ENCODE measurements around the gene GGT6.

Gene GGT6

DNA sequence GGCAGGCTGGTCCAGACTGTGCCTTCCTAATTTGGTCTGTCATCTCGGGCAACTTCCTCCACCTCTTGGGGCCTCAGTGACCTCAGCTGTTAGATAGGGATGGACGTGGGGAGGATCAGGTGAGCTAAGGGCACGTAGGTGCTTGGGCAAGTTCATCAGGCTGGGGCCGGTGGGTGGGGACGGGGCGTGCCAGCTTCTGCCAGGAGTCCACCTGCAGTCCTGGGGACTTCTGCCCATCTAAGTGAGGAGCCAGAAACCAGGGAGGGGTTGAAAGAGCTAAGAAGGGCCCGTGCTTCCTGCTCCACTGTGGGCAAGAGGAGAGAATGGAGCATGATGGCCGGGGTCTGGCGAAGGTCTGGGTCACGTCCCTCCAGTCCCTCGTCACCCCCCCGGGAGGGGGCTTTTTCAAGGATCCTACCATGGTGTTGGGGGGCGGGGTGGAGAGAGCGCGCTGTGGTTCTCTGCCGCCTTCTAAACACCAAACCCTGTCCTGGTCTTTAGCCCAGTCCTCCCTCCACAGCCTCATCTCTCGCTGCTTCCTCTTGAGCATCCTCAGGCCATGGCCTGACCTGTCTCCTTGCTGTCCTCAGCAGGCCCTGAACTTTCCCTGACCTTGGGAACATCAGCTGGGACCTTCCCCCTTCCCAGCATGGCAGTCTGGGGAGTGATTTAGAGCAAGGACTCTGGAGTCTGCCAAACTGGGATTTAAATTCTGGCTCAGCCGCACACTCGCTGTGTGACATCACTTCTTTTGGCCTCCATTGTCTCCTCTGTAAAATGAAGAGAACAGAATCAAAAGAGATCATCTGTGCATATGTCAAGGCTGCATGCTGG lies 40.1 kb downstream of the GGT6 start:
- TF ChIP-seq, protein P1, sequence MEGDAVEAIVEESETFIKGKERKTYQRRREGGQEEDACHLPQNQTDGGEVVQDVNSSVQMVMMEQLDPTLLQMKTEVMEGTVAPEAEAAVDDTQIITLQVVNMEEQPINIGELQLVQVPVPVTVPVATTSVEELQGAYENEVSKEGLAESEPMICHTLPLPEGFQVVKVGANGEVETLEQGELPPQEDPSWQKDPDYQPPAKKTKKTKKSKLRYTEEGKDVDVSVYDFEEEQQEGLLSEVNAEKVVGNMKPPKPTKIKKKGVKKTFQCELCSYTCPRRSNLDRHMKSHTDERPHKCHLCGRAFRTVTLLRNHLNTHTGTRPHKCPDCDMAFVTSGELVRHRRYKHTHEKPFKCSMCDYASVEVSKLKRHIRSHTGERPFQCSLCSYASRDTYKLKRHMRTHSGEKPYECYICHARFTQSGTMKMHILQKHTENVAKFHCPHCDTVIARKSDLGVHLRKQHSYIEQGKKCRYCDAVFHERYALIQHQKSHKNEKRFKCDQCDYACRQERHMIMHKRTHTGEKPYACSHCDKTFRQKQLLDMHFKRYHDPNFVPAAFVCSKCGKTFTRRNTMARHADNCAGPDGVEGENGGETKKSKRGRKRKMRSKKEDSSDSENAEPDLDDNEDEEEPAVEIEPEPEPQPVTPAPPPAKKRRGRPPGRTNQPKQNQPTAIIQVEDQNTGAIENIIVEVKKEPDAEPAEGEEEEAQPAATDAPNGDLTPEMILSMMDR (conservative IDR thresholded peaks at IDR 0.05; ENCODE audit: low read depth, low read length) = no peak
- no peak for DNase-seq (ENCODE audit: low read depth)
- H3K4me3 ChIP-seq (ENCODE audit: low read length) = no peak overlapping the region

DNA sequence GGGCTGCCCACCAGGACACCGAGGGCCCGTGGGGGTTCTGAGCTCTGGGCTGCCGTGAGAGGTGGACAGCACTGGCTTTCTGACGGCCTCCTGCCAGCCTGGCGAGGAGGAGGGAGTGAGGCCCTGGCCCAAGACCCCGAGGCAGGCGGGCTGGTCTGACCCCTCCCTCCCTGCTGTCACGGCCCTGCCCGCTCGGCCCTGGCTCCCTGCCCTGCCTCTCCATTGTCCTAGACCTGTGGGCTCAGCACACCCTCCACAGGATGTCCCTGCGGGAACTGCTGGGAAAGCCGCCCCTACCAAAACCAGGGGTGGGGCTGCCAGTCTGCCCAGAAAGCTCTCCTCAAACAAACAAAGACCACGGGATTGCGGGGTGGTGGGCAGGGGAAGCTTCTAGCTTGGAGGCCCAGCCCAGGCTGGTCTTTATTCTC lies 41.0 kb downstream of the GGT6 start:
- no peak overlapping the region for H3K4me3 ChIP-seq (ENCODE audit: low read length)
- TF ChIP-seq, protein P1 (conservative IDR thresholded peaks at IDR 0.05; ENCODE audit: low read depth, low read length) = no peak
- DNase-seq (ENCODE audit: low read depth) = no peak

DNA sequence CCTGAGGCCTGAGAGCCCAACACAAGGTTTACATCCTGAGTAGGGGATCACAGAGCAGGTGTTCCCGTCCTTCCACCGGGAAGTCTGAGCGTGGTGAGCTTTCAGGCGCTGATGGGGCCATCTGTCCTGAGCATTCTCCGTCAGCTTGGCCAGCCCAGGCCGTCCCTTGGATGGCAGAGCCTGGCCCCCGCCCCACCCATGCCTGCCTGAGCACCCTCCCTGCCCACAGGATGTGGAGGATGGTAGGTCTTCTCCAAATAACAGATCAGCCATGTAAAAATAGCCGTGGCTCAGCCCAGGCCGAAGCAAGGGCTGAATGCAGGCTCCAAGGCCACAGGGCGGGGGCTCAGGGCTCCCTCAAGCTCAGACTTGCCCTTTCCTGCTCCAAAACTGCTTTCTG lies 41.5 kb downstream of the GGT6 start:
- no peak for DNase-seq (ENCODE audit: low read depth)
- TF ChIP-seq, protein P1 (conservative IDR thresholded peaks at IDR 0.05; ENCODE audit: low read depth, low read length) = no peak

DNA sequence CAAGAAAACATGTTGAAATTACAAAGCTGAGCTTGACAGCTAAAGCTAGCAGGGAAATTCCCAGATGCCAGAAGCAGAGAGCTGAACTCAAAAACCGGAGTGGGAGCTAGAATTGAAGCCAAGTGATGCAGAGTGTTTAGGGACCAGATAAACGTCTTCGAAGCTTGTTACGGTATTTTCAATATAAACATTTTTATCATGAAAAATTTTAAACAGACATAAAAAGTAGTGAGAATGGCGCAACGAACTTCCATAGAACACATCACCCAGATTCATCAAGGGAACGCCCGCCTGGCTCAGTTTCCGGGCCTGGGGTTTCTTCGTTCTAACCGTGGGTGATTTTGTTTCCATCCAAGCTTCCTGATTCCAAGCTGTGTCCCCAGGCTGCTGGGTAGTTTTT lies 43.6 kb downstream of the GGT6 start:
- TF ChIP-seq, protein P1 (conservative IDR thresholded peaks at IDR 0.05; ENCODE audit: low read depth, low read length) = no peak

More for the DNA sequence above, 41.5 kb downstream of the GGT6 start:
- H3K4me3 ChIP-seq (ENCODE audit: low read length) = no peak overlapping the region

DNA sequence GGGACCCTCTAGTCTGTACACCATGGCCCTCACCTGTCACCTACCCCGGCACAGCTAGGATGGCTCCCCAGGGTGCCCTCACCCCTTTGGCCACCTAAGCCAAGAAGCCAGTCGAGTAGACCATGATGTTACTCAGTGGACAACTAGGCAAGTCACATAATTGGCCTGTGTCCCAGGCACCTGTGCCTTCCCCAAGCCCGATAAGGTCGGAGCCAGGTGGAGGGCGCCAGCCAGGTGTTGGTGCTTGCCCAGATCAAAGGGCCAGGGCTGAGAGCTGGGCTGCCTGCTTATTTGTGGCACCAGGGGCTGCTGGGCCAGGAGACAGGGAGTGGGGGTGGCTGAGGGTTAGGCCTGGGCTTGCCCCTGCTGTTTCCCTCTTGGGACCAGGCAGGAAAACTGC lies 44.9 kb downstream of the GGT6 start:
- DNase-seq (ENCODE audit: low read depth) = no peak
- no peak overlapping the region for H3K4me3 ChIP-seq (ENCODE audit: low read length)
- TF ChIP-seq, protein P1 (conservative IDR thresholded peaks at IDR 0.05; ENCODE audit: low read depth, low read length) = no peak

More for the DNA sequence above, 43.6 kb downstream of the GGT6 start:
- no peak overlapping the region for H3K4me3 ChIP-seq (ENCODE audit: low read length)
- no peak for DNase-seq (ENCODE audit: low read depth)

DNA sequence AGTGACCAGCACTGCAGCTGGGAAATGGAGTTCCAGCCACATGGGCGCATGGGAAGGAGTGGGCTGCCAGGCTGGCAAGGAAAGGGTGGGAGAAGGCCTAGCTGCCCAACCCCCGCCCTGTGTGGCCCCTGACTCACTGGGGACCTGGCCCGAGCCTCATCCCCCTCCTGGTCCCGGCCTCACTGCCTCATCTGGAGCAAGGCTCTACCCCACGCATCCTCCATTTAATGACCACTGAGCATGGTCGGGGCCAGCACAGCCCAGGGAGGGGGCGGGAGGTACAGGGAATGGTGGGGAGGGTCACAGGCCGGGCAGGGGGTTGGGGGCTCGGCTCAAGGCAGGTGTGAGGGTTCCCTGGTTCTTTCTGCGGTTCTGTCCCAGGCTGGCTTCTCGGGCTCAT lies 45.6 kb downstream of the GGT6 start:
- DNase-seq (ENCODE audit: low read depth) = no peak
- TF ChIP-seq, protein P1 (conservative IDR thresholded peaks at IDR 0.05; ENCODE audit: low read depth, low read length) = no peak
- no peak overlapping the region for H3K4me3 ChIP-seq (ENCODE audit: low read length)

DNA sequence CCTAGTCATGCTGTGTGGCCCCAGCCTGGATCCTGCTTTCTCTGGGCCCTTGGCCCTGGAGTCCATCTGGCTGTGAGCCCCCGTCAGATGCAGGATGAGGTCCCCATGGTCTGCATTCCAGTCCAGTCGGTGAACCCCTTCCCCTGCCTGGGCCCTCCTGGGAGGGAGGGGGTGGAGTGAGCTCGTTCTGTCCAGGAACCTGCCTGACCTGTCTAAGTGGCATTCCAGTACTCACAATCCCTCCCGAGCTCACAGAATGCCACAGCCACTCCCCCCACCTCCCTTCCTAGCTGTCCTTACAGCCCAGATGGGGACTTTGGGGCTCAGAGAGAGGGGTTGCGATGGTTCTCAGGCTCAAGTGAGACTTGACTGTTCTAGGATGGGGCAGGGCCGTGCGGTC lies 46.2 kb downstream of the GGT6 start:
- H3K4me3 ChIP-seq (ENCODE audit: low read length) = no peak overlapping the region

More for the DNA sequence above, 46.2 kb downstream of the GGT6 start:
- no peak for DNase-seq (ENCODE audit: low read depth)
- TF ChIP-seq, protein P1 (conservative IDR thresholded peaks at IDR 0.05; ENCODE audit: low read depth, low read length) = no peak

All from retinal pigment epithelial cell (primary cell).